GM12873 (cell line): ENCODE results near the gene ANKRD13A.

Experiments used
- CTCF ChIP-seq: IDR thresholded peaks from 2 replicates; pipeline ENCODE4 v1.5.1; 2012; ENCODE audit warnings: low read depth, mild to moderate bottlenecking, moderate library complexity, low read length, control low read depth; ENCODE audit not compliant: insufficient read depth; ENCODE audit errors: missing control alignments

Gene ANKRD13A

GRCh38 chr12:109966546-109966945 lies 32.7 kb upstream of the ANKRD13A start:
- no peak for TF ChIP-seq CTCF

- TF ChIP-seq CTCF: no peak
Observed at GRCh38 chr12:109967383-109968031, 31.7 kb upstream of the ANKRD13A start.

DNA sequence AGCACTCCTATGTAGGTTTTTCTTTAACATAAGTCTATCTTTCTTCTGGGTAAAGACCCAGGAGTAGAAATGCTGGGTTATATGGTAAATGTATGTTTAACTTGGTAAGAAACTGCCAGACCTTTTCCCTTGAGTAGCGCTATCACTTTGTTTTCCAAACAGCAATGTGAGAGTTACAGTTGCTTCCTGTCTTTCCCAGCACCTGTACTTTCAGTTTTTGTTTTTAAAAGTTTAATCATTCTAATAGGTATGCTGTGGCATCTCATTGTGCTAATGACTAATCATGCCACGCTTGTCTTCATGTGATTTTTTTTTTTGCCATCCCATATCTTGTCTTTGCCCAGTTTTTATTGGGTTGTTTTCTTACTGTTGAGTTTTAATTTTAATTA lies 31.2 kb upstream of the ANKRD13A start:
- TF ChIP-seq CTCF: no peak

DNA sequence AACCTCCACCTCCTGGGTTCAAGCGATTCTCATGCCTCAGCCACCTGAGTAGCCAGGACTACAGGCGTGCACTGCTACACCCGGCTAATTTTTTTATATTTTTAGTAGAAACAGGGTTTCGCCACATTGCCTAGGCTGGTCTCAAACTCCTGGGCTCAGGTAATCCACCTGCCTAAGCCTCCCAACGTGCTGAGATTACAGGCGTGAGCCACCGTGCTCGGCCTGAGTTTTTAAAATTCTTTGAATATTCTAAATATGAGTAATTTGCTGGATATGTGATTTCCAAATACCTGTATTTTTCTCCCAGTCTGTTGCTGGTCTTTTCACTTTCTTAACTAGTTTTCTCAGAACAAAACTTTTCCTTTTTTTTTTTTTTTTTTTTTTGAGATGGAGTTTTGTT lies 30.4 kb upstream of the ANKRD13A start:
- TF ChIP-seq CTCF: no peak

GRCh38 chr12:109972821-109973220 lies 26.4 kb upstream of the ANKRD13A start:
- TF ChIP-seq CTCF: no peak

DNA sequence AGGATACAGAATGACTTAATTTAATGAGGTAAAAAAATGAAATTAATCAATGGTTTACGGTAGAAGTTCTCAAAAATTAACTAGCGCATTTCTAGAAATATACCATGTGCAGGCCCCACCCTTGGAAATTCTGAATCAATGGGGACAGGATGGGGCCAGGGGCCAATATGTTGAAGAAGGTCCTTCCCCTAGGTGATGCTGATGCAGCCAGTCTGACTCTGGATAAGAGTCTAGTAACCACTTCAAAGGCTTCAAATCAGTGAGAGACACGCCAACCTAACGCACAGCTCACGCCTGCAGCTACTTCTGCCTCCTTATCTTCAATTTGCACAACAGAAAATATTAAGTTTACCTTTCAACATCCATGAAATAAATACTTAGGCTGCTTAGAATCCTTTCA lies 17.9 kb upstream of the ANKRD13A start:
- TF ChIP-seq CTCF: no peak

DNA sequence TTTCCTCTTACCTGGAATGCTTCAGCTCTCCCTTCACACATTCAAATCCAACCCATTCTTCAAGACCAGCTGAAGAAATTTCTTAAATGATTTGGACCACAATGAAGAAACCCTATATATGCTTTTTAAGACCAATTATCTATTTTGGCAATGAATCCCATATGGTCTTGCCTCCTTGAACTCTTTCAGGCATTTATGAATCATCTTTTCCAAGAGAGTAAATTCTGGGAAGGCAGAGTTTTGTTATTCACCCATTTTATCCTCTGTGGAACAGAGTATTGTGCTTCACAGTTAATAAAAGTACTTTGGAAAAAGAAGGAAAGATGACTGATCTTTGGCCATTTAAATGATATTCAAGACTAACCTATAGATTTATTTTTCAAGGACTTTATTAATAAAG lies 17.0 kb upstream of the ANKRD13A start:
- no peak for TF ChIP-seq CTCF
